HG03139 (cell line): ENCODE data around the gene CYSTM1.
A peak's percentile ranks its signal among the peaks of the same experiment; 100 is the strongest.

Experiments used
- ATAC-seq: cut with Tn5 transposase; IDR thresholded peaks from one replicate; pipeline ENCODE4 v1.9.1; 2021; ENCODE audit not compliant: unreplicated experiment

CYSTM1 gene, protein sequence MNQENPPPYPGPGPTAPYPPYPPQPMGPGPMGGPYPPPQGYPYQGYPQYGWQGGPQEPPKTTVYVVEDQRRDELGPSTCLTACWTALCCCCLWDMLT

DNA sequence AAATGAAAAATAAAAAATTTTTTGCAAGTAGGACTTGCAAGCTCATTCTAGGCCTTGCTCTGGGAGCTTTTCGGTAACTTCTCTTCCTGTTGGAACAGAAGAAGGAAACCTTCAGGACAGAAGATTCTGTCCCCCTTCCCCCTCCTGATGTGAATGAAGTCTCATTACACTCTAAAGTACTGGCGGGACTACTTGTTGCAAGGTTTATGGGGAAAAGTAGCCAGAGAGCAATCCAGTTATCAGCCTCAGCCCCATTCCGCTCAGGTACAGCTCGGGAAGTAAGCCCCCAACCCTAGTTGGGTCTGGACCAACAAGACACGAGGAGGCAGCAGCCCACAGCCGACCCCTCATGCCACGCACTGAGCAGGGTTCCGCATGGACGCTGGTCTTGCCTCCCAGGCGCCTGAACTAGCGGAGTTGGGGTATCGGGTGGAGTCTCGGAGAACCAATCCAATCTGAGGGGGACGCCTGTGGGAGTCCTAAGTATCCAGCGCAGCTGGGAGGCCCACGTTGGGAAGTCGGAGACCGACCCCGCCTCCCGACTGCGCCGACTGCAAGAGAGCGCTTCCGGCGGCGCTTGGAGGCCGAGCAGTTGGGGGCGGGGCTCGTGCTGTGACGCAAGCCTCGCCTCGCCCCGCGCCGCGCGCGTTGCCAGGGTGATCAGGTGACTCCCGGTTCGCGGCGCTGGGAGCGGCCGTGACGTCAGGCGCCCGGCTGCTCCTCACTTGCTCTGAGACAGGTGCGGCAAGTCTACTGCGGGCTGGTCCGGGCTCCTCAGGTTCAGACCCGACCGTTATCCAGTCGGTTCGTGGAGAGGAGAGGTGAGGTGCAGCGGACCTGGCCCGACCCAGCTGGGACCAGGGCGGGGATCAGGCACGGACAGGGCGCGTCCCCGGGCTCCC lies at the start of gene CYSTM1:
CYSTM1 (plus strand) TSS at position 724 of the 902 bp plus-strand sequence. CDS start 19,278 bp downstream, outside the sequence.
- peak; percentile 91 for ATAC-seq

DNA sequence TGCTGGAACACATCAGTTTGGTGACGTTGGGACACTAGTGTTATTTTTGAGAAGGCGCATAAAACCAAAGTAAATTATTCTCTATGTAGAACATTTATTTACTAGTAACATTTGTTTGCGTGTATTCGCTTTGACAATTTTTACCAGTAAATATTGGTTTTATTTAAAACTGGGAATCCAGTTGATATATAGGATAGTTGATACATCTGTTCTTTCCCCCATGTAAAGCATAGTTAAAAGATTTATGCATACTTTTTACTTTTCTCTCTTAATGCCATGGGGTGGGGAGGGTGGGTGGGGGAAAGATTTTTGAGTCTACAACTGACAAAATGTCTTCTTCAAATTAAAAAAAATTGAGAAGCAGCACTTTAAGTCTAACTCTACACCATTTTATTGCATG lies 49.4 kb upstream of the CYSTM1 start, which contains the start of gene IGIP:
IGIP (plus strand) TSS at position 301 of the 400 bp plus-strand sequence. CDS start 2,540 bp downstream, outside the sequence.
- ATAC-seq = no peak

DNA sequence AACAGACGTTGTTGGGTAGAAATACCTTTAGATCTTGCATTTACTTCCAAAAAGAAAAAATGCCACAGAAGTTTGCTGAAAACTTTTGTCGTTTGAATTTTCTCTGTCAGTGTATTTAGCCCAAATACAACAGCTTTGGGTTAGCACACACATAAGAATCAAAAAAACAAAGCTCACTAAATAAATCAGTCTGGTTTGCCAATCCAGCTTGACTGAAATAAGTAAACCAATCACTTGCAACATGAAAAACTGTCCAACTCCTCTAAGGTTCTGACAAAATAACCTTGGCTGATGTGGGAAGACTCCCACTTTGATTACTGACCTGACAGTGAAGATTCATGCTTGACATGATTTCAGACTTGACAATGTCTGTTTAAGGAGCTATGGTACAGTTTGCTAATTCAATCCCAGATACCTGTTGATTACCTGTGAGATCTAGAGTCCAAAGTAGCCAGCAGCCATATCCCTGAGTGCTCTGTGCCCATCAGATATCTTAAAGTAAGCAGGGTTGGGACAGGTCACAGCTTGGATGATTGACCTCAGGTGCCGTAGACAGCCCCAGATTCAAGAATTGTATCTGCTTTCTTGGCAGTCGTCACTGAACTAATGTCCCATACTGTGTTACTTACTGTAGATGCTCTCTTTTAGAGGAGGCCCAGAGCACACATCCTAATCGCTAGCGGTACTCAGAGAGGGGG lies 48.5 kb upstream of the CYSTM1 start:
- ATAC-seq = no peak

DNA sequence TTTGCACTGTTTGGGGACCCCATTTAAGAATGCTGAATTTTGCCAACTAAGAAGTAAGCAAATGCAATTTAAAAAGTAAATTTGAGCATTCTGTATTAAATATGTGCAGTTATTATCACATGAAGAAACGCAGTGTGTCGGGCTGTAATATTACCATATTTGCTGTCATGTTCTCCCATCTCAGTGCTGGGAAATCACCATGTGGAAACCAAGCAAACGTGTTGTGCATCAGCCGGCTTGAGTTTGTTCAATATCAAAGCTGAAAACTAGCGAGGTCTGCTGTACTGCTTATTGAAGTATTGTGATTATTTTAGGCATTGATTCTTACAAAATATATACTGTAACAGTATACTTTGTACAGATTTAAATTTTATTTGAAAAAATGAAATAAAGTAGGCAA lies 46.6 kb upstream of the CYSTM1 start:
- no peak for ATAC-seq

DNA sequence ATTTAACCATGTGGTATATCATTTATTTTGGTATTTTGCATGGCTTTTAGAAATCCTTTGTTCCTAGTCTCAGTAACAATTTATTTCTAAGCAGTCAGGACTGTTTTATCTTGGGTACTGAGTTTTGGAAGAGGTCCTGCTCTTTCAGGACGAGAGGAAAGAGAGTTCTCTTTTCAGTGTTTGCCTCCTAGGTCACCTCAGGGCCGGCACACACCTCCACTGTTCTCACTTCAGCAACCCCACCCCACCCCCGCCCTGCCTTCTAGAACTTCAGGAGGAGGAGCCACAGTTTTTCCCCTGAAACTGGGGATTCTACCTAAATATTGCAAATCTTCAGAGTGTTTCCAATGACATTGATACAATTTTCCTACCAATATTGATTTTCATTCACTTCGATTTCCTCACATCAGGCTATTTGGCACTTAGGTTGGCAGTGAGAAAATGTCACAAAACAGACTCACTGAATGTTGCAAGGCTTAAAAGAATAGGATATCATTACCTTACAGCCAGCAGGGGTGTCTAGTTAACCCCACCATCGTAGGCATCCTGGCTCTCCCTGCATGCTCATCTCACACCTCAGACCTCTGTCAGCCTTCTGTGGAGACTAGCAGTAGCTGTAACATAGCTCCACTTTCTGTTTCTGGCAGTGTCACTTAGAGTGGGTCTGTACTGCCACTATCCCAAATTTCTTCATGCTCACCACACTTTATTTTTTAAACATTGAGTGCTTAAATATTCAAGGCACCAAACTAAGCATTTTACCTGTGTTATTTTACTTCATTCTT lies 43.8 kb upstream of the CYSTM1 start:
- ATAC-seq = no peak

DNA sequence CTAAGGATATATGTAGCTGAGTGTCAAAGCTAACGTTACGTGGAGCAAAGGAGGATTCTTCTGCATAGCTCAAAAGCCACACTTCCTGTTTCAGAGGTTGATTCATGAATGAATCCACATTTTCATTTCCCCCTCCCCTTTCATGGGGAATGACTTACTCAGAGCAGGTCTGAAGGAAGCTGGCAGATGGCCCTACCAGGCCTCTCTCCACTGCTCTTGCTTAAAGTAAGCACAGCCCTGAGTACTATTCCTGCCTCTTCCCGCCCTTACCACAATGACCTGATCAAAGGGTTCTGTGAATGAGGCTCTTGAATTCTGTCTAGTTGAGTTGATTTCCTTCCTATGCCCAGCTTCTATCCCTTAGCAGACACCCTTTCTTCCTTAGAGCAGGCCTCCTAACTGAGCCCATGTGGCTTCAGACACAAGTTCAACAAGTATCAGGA lies 43.0 kb upstream of the CYSTM1 start:
- no peak for ATAC-seq

DNA sequence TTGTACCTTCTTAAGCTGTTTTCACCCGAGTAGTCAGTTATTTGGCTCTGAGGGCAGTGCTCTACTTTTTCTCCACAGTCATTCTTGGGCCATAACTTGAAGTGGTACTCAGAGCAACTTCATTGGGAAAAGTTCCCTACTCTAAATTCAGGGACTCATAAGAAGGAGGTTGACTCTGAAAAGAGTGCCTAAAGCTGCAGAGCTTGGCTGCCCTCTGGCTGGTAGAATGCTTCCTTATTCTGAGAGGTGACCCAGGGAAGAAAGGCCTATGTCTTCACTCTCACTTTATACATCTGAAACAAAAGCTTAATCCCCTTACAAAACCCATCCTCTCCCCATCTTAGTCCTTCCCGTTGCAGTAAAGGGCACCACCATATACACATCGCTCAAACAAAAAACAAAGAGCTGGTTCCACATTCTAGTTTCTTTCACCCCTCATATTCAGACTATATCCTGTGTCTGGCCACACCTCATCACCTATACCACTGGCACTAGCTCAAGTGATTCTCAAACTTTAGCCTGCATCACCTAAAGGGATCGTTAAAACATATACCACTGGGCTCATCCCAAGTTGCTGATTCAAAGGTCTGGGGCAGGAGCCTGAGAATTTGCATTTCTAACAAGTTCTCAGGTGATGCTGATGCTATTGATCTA lies 41.3 kb upstream of the CYSTM1 start:
- no peak for ATAC-seq

DNA sequence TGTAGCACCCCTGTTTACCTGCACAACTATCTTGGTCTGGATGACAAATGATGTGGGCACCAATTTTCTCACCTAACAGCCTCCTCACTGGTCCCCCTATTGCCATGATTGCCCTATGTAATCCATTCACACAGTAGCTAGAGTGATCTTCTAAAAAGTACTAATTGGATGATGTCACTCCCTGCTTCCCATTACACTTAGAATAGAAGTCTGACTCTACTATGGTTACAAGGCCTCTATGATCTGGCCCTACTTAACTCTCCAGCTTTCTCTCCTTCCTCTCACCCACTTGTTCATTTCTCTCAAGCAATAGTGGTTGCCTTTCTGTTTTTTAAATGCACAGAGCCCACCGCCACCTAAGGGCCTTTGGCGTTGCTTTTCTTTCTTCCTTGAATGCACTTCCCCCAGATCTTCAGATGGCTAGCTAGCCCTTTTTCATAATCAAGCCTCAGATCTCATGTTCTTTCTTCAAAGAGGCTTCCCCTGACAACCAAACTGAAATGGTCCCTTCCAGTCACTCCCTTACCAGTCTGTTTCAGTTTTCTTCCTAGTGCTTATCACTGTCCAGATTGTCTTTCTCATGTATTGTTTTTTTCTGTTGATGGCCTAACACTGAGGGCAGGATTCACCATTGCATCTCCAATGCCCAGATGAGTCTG lies 40.6 kb upstream of the CYSTM1 start:
- no peak for ATAC-seq

DNA sequence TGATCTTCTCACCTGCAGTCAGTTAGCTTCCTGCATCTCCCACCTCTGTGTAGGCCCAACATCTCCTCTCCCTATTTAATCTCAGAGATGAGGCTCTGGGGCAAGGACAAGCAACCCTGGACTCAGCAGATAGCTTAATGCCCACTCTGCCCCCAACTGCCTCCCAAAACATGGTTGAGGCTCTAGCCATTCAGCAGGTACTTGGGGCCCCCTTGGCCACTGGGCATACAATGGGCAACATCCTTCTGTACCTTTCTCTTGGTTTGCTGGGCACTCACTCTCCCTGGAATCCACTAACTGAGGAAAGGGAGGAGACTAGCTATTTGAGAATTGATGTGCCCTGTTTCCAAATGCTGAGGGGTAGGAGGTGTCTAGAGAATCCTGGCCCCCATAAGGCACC lies 39.9 kb upstream of the CYSTM1 start:
- ATAC-seq = no peak

DNA sequence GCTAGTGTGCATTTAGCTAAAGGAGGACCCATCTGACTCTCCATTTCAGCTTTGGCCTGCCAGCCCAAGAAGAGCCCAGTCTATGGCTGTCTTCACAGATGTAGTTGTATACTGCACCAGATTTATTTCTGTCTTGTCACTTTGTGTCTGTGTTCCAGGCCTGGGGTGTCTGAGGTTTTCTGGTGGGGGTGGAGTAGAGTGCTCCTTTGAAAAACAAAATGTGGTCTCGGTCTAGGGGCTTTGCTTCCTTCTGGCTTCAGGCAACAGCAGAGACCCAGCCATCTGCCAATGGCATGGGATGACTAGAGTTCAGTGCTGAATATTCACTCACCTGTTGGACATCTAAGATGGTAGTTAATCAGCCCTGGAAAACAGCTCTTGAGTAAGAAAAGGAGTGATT lies 38.4 kb upstream of the CYSTM1 start:
- ATAC-seq = no peak

DNA sequence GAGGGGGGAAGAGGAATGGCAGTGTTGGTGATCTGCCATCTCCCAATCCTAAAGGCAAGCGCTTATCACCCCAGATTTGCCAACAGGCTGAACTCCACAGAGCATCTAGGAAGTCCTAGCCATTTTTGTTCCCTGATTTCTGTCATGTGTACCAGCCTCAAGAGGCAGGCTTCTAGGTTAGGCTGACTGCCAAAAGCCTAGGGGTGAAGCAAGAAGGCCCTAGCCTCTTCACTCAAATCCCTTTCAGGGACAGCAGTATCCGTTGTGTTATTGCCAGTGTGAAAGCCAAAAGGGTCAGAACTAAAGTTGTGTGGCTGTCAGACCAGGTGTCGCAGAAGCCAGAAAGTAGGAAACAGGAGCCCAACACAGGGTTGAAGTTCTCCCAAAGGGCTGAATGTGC lies 34.6 kb upstream of the CYSTM1 start:
- ATAC-seq = no peak

DNA sequence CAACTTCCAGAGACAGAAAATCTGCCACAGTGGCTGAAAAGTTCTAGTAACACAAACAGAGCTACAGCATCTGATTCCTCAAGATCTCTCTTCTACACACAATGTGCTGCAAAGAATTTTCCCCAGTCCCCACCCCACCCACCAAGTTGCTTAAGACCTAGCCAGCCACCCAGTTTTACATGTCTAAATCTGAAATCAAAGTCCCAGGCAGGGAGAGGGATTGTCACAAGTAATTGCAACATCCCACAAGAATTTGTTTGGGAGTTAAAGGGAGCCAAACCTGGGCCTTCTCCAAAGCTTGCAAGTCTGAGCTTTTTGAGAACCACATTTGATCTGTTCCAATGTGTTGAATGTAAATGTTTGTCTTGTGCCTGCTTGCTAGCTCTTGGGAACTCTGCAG lies 33.7 kb upstream of the CYSTM1 start:
- ATAC-seq = no peak

DNA sequence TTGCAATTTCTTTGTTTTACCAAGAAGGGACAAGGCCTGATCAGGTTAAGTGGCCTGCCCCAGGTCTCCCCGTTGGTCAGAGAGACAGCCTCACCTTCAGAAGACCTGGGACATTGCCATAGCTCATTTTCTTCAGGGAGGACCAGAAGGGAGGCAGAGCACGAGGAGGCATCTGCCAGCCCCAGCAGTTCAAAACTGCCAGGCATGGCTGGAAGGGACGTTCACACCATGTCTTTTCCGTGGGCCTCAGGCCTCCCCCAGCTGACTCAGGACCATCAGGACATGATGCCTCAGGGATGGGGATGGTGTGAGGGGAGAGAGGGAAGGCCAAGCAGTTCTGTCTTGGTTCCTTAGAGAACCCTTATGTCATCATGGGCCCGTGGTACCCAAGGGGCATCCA lies 32.7 kb upstream of the CYSTM1 start:
- ATAC-seq = no peak

DNA sequence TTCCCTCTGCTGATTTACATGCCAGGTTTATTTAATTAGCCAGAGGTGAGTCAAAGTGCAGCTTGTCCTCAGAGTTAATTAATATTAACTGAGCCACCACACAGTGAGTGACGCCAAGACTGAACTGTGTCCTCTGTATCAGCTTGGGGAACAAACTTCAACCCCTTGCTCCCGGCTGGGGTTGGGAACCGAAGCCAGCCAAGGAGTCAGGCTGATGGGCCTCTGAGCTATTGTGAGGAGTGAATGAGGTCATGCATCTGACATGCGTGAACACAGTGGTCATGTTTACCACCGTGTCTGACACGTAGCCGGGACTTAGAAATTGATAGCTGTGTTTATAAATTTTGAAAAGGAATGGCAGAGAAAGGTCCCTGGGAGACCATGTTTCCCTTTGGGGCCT lies 32.1 kb upstream of the CYSTM1 start:
- no peak for ATAC-seq

DNA sequence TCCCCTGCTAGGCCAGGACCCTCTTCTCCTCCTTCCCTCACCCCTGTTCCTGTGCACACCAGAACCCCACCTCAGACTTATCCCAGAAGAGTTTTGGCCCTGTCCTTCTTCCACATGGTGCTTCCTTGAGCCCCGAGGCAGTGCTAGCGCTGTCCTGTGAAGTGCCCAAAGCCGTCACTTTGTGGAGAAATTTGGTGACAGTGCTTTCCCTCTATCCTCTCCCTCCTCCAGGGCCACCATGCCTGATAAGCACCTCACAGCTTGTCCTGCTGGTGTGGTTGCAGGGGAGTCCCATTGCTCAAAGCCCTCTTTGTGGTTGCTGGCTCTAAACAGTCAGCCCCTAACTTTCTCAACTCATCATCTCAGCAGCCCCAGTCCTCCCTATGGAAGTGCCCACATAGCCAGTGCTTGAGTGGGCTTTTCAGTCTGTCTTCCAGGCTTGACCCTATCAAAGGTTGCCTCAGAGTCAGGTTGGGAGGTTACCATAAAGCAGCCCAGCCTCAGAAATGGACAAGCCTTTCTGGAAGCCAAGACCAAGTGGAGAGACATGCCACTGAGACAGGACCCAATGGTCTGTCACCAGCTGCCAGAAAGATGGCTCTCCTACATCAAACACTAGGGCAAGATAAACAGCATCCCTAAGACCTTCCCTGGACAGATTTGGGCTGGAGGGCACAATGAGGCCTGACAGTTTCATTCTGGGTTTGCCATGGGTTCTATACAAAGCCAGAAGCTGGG lies 31.3 kb upstream of the CYSTM1 start:
- ATAC-seq = no peak

DNA sequence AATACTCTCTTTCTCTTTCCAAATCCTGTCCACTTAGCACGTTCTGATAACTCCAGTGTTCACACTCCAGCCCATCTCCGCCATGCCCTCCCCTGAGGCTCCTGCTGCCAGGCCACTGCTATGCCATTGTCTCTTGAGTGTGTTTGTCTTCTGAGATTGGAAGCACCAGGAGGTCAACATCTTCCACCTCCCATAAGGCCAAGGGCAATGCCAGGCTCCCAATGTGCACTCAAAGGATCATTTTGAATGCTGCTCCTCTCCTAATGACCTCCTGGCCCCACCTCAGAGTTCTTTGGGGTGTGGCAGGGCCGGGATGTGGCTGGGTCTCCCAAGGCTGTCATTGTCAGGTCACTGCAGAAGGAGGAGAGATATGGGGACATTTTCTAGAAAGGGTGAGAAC lies 29.7 kb upstream of the CYSTM1 start:
- no peak for ATAC-seq

DNA sequence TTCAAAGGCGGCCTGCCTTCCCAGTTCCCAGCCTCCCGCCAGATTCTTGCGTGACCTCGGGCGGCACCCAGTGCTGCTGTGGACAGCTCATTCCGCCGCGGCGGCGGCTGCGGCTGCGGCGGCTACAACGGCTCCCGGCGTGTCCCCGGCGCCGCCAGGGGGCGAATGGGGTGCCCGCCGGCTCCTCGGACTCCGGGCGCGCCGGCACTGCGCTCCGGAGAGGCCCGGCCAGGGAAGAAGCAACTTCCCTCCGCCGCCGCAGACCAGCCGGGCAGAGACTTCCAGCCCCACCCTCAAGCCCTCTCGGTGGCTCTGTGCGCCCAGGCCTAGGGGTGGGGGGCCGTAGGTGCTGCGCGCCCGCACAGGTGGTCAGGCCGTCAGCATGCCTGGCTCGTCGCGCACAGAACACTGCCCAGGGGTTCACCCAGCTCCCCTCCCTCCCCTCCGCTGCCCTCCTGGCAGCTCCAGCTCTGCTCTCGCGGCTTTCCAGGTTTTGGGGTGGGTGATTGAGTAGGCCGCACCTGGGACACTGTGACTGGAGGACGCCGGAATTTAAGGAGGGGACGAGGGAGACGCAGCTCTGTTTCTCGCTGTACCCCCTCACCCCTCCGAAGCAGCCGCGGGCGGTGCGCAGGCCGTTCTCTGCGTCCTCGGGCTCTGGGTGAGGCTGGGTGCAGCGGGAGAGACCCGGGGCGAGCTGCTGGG lies 29.0 kb upstream of the CYSTM1 start:
- no peak for ATAC-seq

DNA sequence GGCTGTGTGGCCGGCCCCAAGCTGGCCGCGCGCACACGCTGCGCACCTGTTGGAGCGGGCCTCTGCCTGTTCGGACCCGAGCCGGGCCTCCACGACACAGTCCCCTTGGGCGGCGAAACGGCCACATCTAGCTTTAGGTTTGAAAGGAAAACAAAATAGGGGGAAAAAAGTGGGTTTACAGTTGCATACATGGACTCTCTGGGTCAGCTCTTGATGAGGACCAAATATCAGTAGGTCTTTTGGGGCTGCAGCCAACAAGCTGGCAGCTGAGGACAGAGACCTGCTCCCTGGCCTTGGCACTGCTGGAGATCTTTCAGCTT lies 28.5 kb upstream of the CYSTM1 start:
- no peak for ATAC-seq

DNA sequence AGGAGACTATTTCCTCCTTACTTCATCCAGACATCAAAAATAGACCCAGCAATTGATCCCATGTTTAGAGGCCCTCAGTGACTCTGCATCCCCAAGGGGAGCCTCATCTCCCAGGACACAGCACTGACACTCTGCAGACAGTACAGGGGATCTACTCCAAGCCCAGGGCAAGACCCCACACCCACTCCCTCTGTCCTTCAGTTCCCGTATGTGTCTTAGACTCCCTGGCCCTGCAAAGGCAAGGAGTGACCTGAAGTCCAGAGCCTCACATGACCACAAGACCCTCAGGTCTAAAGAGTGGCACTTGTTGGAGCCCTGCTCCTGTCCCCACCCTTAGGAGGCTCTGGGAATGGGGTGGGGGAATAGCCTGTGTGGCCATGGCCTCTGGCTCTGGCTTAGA lies 27.5 kb upstream of the CYSTM1 start:
- no peak for ATAC-seq
